Prostate gland (tissue), 2 donors: Measurements from ENCODE around the gene WNK2. TPM values are rescaled to one million over a fixed set of nuclear protein-coding genes. Genes with fewer than 3 reads are reported as not detected.
A peak's percentile ranks its signal among the peaks of the same experiment; 100 is the strongest.

Experiments used
- DNase-seq: peaks from one replicate; pipeline ENCODE4 v3.0.0-alpha.2; 2019; ENCODE audit warnings: low spot score
- H3K27ac ChIP-seq, 2 donors: fragments of 200-600 bp; sonication (generic); 2 replicates each; pipeline ENCODE4 v1.5.1; 2017 to 2019
- H3K27me3 ChIP-seq: fragments of 200-600 bp; sonication (generic); replicated peaks from 2 replicates; pipeline ENCODE4 v1.5.1; 2019; ENCODE audit not compliant: insufficient read depth
- H3K36me3 ChIP-seq, 2 donors: fragments of 200-600 bp; sonication (generic); 1 replicate in 1 of 2; 2 replicates in 1 of 2; pipeline versions ENCODE4 v1.5.1 to v1.8.1; 2017 to 2019
- H3K4me1 ChIP-seq: fragments of 200-600 bp; sonication (generic); replicated peaks from 2 replicates; pipeline ENCODE4 v1.5.1; 2019
- H3K4me3 ChIP-seq, 2 donors: fragments of 200-600 bp; sonication (generic); 2 replicates each; pipeline ENCODE4 v1.5.1; 2017 to 2019
- H3K9me3 ChIP-seq: fragments of 200-600 bp; sonication (generic); 2 replicates; pipeline ENCODE4 v1.5.1; 2017
- POLR2A ChIP-seq: fragments of 450-650 bp; IDR thresholded peaks from one replicate; pipeline ENCODE4 v1.6.1; 2016; ENCODE audit warnings: antibody characterized with exemption, mild to moderate bottlenecking
- POLR2AphosphoS5 ChIP-seq: sonication (generic); formaldehyde crosslinking; IDR thresholded peaks from one replicate; pipeline ENCODE4 v1.6.1; 2017; ENCODE audit warnings: antibody characterized with exemption
- WGBS: methylation state at CpG from one replicate; pipeline ENCODE4 v1.1.5; 2018; 5-methylcytosine and 5-hydroxymethylcytosine counted together
- intact Hi-C: fragments of 100-400 bp; cut with DNase I; formaldehyde crosslinking; loops from one replicate; pipeline ENCODE4 v1.14.2; 2022
- total RNA-seq, 2 donors: library from RNA; depleted of rRNA; stranded (reverse); fragments of >200 nt; gene quantifications; one replicate each; pipeline ENCODE4 v1.1.0, GENCODE V29; 2016
- TF ChIP-seq, protein P1 (sequence below), 4 experiments: fragments of 200-600 bp in 2 of 4; fragments of 450-650 bp in 2 of 4; sonication (generic) in 2 of 4; IDR thresholded peaks; 1 replicate in 3 of 4; 2 replicates in 1 of 4; pipeline ENCODE4 v1.5.1; 2016 to 2019; ENCODE audit warnings: antibody characterized with exemption in 4 of 4, mild to moderate bottlenecking in 2 of 4, moderate library complexity in 2 of 4

Gene WNK2
- total RNA-seq, 2 donors from 2014 or later, result 77.9 to 136 TPM

DNA sequence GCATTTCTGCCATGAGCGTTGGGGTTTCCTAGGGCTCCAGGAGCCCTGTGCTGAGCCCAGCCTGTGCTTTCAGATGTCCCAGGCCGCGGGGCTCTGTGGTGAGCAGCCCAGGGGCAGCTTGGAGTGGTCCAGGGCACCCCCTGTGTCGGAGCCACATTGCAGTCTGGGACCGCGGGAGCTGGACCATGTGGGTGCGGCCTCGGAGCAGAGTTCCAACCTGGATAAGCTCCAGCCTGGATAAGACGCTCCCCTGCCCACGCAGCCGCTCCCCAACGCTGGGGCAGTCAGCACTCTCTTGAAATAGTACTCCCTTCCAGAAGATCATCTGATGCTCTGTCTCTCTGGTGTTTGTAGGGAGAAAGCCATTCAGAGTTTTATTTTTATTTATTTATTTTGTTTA, 111.1 kb downstream of the WNK2 start:
- no peak for TF ChIP-seq POLR2A
- TF ChIP-seq, protein P1, sequence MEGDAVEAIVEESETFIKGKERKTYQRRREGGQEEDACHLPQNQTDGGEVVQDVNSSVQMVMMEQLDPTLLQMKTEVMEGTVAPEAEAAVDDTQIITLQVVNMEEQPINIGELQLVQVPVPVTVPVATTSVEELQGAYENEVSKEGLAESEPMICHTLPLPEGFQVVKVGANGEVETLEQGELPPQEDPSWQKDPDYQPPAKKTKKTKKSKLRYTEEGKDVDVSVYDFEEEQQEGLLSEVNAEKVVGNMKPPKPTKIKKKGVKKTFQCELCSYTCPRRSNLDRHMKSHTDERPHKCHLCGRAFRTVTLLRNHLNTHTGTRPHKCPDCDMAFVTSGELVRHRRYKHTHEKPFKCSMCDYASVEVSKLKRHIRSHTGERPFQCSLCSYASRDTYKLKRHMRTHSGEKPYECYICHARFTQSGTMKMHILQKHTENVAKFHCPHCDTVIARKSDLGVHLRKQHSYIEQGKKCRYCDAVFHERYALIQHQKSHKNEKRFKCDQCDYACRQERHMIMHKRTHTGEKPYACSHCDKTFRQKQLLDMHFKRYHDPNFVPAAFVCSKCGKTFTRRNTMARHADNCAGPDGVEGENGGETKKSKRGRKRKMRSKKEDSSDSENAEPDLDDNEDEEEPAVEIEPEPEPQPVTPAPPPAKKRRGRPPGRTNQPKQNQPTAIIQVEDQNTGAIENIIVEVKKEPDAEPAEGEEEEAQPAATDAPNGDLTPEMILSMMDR (IDR thresholded peaks at IDR 0.05), result no peak
- no peak for TF ChIP-seq POLR2AphosphoS5
- Histone ChIP-seq H3K4me1 (no peaks in the 10 kb centered on the region), H3K27me3 (no peaks in the 10 kb centered on the region), H3K4me3 (no peak overlapping the region), H3K36me3 (no peaks in the 10 kb centered on the region), H3K27ac (no peak overlapping the region), H3K9me3 (no peaks in the 10 kb centered on the region)
- WGBS, result 54% methylated on average over 12 of the region's 12 CpGs
- intact Hi-C loops, result no loop called here
- DNase-seq, result no peak

DNA sequence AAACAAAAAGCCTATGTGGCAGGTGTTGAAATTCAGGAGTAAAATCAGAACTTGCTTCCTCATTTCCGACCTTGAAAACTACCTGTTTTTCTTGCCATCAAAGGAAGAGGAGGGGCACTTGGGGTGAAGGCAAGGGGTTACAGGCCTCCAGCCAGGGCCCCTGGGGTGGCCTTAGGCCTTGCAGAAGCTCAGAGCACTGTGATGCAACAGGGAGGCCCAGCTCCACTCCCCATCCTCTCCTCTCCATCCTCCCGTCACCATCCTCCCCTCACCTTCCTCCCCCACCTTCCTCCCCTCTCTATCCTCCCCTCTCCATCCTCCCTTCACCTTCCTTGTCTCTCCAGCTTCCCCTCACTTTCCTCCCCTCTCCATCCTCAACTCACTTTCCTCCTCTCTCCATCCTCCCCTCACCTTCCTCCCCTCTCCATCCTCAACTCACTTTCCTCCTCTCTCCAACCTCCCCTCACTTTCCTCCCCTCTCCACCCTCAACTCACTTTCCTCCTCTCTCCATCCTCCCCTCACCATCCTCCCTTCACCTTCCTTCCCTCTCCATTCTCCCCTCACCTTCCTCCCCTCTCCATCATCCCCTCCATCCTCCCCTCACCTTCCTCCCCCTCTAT, 111.6 kb downstream of the WNK2 start:
- no peak for DNase-seq
- no peaks in the 10 kb centered on the region for H3K27me3 ChIP-seq
- H3K36me3 ChIP-seq, result no peaks in the 10 kb centered on the region
- TF ChIP-seq POLR2AphosphoS5 (no peak), POLR2A (no peak)
- TF ChIP-seq, protein P1 (IDR thresholded peaks at IDR 0.05), result no peak
- no peak overlapping the region for H3K4me3 ChIP-seq
- no peaks in the 10 kb centered on the region for H3K9me3 ChIP-seq
- H3K27ac ChIP-seq, result no peak overlapping the region
- intact Hi-C loops, result no loop called here
- H3K4me1 ChIP-seq, result no peaks in the 10 kb centered on the region
- WGBS, result 65% methylated on average over 2 of the region's 2 CpGs

DNA sequence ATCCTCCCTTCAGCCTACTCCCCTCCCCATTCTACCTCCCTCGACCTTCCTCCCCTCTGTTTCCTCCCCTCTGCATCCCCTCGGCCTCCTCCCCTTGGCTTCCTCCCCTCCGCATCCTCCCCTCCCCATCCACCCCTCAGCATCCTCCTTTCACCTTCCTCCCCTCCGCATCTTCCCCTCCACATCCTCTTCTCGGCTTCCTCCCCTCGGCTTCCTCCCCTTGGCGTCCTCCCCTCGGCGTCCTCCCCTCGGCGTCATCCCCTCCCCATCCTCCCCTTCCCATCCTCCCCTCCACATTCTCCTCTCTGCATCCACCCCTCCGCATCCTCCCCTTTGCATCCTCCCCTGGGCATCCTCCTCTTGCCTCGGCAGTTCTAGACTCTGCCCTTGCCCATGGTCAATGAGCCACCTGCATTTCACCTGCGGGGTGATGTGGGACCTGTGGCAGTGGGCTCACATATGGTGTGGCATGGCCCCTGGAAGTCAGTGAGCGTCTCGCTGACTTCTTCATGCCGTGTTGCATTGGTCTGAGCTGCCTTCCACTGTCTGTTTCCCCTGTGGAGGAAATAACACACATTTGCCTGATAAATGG, 113.0 kb downstream of the WNK2 start:
- H3K9me3 ChIP-seq, result no peaks in the 10 kb centered on the region
- no peaks in the 10 kb centered on the region for H3K36me3 ChIP-seq
- DNase-seq, result no peak
- TF ChIP-seq POLR2AphosphoS5 (no peak), POLR2A (no peak)
- TF ChIP-seq, protein P1 (IDR thresholded peaks at IDR 0.05), result no peak
- no peak overlapping the region for H3K4me3 ChIP-seq
- no peaks in the 10 kb centered on the region for H3K4me1 ChIP-seq
- intact Hi-C loops, result no loop called here
- no peaks in the 10 kb centered on the region for H3K27me3 ChIP-seq
- WGBS, result 79% methylated on average over 17 of the region's 17 CpGs
- H3K27ac ChIP-seq, result no peak overlapping the region

DNA sequence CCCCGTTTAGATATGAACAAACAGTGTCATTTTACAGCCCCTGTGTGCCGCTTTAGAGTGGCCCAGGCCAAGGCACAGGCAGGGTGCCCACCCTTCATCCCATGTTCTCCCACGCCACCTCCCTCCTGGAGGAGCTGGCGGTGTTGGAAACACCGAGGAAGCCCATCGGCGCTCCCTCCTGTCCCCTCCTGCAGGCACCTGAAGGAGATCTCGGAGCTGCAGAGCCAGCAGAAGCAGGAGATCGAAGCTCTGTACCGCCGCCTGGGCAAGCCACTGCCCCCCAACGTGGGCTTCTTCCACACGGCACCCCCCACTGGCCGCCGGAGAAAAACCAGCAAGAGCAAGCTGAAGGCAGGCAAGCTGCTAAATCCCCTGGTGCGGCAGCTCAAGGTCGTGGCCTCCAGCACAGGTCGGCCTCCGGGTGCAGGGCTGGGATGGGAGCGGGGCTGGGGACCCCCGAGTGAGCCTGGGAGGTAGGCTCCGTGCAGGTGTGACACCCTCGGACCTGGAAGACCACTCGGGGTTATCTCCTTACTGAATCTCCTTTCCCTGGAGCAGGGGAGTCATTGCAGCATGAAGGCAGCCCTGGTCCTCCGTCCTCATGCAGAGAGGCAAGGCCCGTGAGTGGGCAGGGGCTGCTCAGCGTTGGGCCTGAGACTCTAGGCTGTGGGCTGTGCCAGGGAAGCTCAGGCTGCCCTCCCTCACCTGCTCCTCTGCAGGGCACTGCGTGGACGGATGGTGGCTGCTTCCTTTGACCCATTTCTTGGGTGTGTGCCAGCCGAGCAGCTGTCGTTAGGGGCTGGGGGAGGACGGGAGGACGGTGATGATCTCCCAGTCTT, 113.9 kb downstream of the WNK2 start:
- TF ChIP-seq, protein P1 (IDR thresholded peaks at IDR 0.05), result no peak
- TF ChIP-seq POLR2A, result no peak
- no peak for TF ChIP-seq POLR2AphosphoS5
- no peak for DNase-seq
- Histone ChIP-seq H3K27me3 (no peaks in the 10 kb centered on the region), H3K27ac (peak overlapping the region in 1 of 2 donors; percentile 35), H3K4me1 (no peaks in the 10 kb centered on the region), H3K9me3 (no peaks in the 10 kb centered on the region), H3K36me3 (no peaks in the 10 kb centered on the region), H3K4me3 (no peak overlapping the region)
- WGBS, result 66% methylated on average over 16 of the region's 33 CpGs
- intact Hi-C loops, result no loop called here
